HG03139 (cell line): ENCODE data around the gene PLAC9.
"Not testable (repeated sequence)": the region's sequence is repeated elsewhere in the genome, so short reads cannot be mapped to it uniquely, and the experiment has no call there.

Experiments used
- ATAC-seq: cut with Tn5 transposase; IDR thresholded peaks from one replicate; pipeline ENCODE4 v1.9.1; 2021; ENCODE audit not compliant: unreplicated experiment

PLAC9 gene

GRCh38 chr10:80137920-80138319, 5.4 kb downstream of the PLAC9 start:
- no peak for ATAC-seq

GRCh38 chr10:80139265-80139664, 6.7 kb downstream of the PLAC9 start:
- no peak for ATAC-seq

GRCh38 chr10:80140251-80140650, 7.7 kb downstream of the PLAC9 start:
- no peak for ATAC-seq

GRCh38 chr10:80141696-80142460, 9.3 kb downstream of the PLAC9 start:
- ATAC-seq = no peak

- ATAC-seq = peak; percentile 65
These were observed 11.7 kb downstream of the PLAC9 start for GRCh38 chr10:80144067-80144695.

- ATAC-seq = peak; percentile 30
These were observed 12.2 kb downstream of the PLAC9 start for GRCh38 chr10:80144696-80145131.

- not testable (repeated sequence) for ATAC-seq
These were observed 13.1 kb downstream of the PLAC9 start for GRCh38 chr10:80145406-80146308.

DNA sequence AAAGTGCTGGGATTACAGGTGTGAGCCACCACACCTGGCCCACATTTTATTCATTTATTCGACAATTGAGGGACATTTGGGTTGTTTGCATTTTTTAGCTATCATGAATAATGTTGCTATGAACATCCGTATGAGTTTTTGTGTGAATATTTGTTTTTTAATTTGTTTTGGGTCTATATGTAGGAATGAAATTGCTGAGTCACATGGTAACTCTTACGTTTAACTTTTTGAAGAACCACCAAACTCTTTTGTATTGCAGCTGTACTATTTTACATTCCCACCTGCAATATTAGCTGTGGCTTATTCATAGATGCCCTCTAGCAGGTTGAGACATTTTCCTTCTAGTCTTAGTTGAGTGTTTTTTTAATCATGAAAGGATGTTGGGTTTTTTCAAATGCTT, 14.4 kb downstream of the PLAC9 start:
- no peak for ATAC-seq

GRCh38 chr10:80148166-80148805, 15.8 kb downstream of the PLAC9 start:
- ATAC-seq = no peak

- ATAC-seq = no peak
These were observed 16.6 kb downstream of the PLAC9 start for GRCh38 chr10:80149123-80149522.

GRCh38 chr10:80150172-80150571, 17.6 kb downstream of the PLAC9 start:
- no peak for ATAC-seq

- ATAC-seq = no peak
These were observed 20.3 kb downstream of the PLAC9 start for GRCh38 chr10:80152820-80153219.

DNA sequence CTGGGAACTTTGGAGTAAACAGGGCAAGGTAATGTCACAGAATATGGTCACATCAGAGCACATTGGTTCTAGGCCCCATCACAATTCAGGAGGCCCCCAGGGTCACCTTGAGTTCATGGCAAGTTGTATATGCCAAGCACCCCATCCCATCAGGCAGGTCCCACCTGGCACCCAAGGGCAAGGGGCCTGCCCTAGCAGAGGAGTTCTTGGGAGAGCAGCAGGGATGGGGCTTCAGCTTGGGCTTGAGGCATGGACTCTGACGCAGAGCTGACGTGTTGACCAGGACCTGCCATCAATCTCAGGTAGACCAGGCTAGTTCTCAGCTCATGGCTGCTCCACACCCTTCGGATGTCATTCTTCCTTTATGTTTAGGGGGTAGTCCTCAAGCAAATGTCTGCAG, 20.9 kb downstream of the PLAC9 start:
- no peak for ATAC-seq

GRCh38 chr10:80154626-80154977, 22.1 kb downstream of the PLAC9 start:
- ATAC-seq = no peak

DNA sequence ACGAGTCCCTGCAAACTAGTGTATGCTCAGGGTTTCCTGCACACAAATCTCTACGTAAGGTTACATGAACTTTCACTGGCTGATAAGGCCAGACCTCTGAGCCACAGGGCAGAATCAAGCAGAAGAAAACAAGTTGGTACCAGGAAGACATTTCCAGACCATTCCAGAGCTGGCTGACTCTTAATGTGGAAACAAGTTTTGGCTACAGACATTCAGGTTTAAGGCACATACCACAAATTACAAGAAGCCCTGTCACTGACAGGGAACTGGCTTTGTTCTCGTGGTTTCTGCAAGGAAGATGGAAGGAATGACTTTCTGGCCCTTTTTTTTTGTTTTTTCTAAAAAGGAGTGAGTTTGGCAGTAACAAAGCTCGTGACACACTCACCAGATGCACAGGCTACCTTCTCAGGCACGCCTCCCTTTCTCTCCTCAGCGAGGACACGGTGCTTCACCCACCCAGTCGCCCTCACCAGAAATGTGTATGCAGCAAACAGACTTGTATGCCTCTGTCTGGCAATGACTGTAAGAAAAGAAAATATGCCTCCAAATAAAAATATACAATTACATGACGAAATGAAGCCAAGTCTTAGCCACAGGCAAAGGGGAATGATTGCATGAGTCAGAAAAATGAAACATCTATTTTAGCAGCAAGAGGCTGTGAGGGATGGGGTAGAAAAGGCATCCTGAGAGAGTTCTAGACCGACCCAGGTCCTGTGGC, 22.6 kb downstream of the PLAC9 start:
- ATAC-seq = no peak

DNA sequence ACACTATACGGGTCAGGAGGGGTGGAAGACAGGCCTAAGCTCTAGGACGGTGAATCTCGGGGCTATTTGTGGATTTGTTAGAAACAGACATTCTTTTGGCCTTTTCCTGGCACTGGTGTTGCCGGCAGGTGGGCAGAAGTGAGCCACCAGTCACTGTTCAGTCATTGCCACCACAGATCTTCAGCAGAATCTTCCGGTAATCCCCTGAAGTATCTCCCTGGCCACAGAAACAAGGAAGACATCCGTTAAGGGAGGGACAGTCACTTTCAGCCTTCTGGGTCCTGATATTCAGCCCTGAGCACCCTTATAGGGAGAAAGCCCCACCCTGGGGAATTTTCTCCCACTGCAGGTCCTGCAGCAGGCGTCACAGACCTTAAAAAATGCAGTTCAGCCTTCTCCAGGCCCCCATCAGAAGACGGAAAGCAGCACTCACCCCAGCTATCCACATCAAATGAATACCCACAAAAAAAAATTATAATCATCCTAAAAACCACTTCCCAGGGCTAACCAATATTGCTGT, 23.2 kb downstream of the PLAC9 start:
- no peak for ATAC-seq

DNA sequence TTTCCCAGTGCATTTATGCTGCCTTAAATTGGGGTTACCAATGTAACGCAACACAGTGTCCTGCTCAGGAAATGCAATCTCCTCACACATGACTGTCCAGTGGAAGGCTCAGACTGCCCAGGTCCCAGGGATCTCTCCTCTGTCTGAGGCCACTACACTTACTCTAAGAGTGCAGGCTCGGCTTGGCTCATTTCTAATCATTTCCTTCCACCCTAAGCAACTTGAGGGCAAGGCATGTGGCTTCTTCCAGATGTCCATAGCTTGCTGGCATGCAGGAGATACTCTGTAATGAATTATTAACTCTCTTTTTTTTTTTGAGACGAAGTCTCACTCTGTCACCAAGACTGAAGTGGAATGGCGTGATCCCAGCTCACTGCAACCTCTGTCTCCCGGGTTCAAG, 23.7 kb downstream of the PLAC9 start:
- no peak for ATAC-seq

DNA sequence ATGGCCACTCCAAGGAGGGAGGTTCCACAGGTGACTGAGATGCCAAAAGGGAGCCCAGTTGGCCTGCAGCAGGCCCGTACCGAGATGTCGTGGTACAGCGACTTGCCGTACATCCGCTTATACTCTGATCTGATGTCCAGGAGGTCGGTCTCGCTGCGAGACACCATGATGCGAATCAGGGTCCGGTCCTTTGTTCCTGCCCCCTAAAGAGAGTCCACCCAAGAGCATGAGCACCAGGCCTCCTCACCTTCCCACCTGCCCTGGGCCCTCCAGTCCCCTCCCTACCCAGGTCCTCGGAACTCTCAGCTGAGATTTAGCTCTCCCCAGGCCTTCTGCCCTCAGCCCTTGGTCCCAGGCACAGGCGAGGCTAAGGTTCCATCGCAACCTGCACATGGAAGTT, 25.0 kb downstream of the PLAC9 start:
- no peak for ATAC-seq

DNA sequence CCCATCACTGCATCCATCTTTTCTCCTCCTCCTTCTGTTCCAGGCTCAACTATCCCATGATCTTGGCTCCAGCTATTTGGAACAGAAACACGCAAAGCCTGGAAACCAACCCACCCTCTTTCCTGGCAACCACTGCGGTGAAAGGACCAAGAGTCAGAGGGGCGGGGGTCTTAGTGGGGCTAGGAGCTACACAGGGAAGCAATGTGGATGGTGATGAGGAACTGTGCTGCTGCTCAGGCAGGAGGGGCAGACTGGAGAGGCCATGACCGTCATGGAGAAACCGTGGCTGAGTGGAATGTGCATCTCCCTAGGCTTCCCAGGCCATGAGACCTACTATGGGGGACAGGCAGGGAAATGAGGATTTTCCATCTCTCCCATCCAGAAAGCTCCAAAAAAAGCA, 25.6 kb downstream of the PLAC9 start:
- ATAC-seq = no peak

GRCh38 chr10:80158598-80159127, 26.1 kb downstream of the PLAC9 start:
- ATAC-seq = no peak
